ENCODE results near the gene RUFY1.
"Not testable (repeated sequence)": the region's sequence is repeated elsewhere in the genome, so short reads cannot be mapped to it uniquely, and the experiment has no call there.

RUFY1 gene

GRCh38 chr5:179534431-179534830 lies 15.9 kb upstream of the RUFY1 start:
- DNase-seq (ENCODE audit: low read depth), result no peak

GRCh38 chr5:179536676-179537075 lies 13.7 kb upstream of the RUFY1 start:
- no peak for DNase-seq (ENCODE audit: low read depth)

GRCh38 chr5:179542170-179542569 lies 8.2 kb upstream of the RUFY1 start:
- no peak for DNase-seq (ENCODE audit: low read depth)

- not testable (repeated sequence) for DNase-seq (ENCODE audit: low read depth)
Measured at GRCh38 chr5:179543275-179543674, 7.1 kb upstream of the RUFY1 start.

- DNase-seq (ENCODE audit: low read depth), result no peak
Measured at GRCh38 chr5:179553006-179553405, 2.7 kb downstream of the RUFY1 start.

- DNase-seq (ENCODE audit: low read depth), result no peak
Measured at GRCh38 chr5:179553875-179554274, 3.5 kb downstream of the RUFY1 start.

- no peak for DNase-seq (ENCODE audit: low read depth)
Measured at GRCh38 chr5:179554981-179555380, 4.6 kb downstream of the RUFY1 start.

GRCh38 chr5:179558261-179558799 lies 8.0 kb downstream of the RUFY1 start:
- not testable (repeated sequence) for DNase-seq (ENCODE audit: low read depth)

GRCh38 chr5:179558932-179559283 lies 8.6 kb downstream of the RUFY1 start:
- no peak for DNase-seq (ENCODE audit: low read depth)

- peak; percentile 75 for DNase-seq (ENCODE audit: low read depth)
Measured at GRCh38 chr5:179559284-179560252, 9.2 kb downstream of the RUFY1 start.

- no peak for DNase-seq (ENCODE audit: low read depth)
Measured at GRCh38 chr5:179564526-179564925, 14.2 kb downstream of the RUFY1 start.

GRCh38 chr5:179568721-179569120 lies 18.4 kb downstream of the RUFY1 start:
- no peak for DNase-seq (ENCODE audit: low read depth)

GRCh38 chr5:179572386-179572785 lies 22.0 kb downstream of the RUFY1 start:
- no peak for DNase-seq (ENCODE audit: low read depth)

GRCh38 chr5:179577286-179577960 lies 27.1 kb downstream of the RUFY1 start:
- DNase-seq (ENCODE audit: low read depth), result no peak

GRCh38 chr5:179585941-179586401 lies 35.6 kb downstream of the RUFY1 start:
- no peak for DNase-seq (ENCODE audit: low read depth)

- no peak for DNase-seq (ENCODE audit: low read depth)
Measured at GRCh38 chr5:179588166-179588565, 37.8 kb downstream of the RUFY1 start.

- no peak for DNase-seq (ENCODE audit: low read depth)
Measured at GRCh38 chr5:179595916-179596315, 45.6 kb downstream of the RUFY1 start.

- no peak for DNase-seq (ENCODE audit: low read depth)
Measured at GRCh38 chr5:179596421-179596820, 46.1 kb downstream of the RUFY1 start.

- no peak for DNase-seq (ENCODE audit: low read depth)
Measured at GRCh38 chr5:179599100-179599499, 48.7 kb downstream of the RUFY1 start.

- no peak for DNase-seq (ENCODE audit: low read depth)
Measured at GRCh38 chr5:179599566-179599965, 49.2 kb downstream of the RUFY1 start.

- DNase-seq (ENCODE audit: low read depth), result no peak
Measured at GRCh38 chr5:179599973-179600372, 49.6 kb downstream of the RUFY1 start.

- DNase-seq (ENCODE audit: low read depth), result no peak
Measured at GRCh38 chr5:179601871-179602625, 51.7 kb downstream of the RUFY1 start.
